Measurements from ENCODE around the gene TFIP11.

- TF ChIP-seq CTCF (IDR thresholded peaks at IDR 0.05) = no peak
- no peak for TF ChIP-seq EZH2 (IDR thresholded peaks at IDR 0.05; ENCODE audit: borderline replicate concordance, insufficient read depth, low read depth, low read length, poor library complexity, severe bottlenecking)
These were observed 46.1 kb downstream of the TFIP11 start for GRCh38 chr22:26466196-26466595.

All from B cell (primary cell).